ENCODE measurements around the gene ATP5PO. TPM values are rescaled to one million over a fixed set of nuclear protein-coding genes. Genes with fewer than 3 reads are reported as not detected.

The ATP5PO gene
- total and polyA plus RNA-seq, 8 donors, result 94.7 to 603 (median 358) TPM

GRCh38 chr21:33943293-33943692, 27.7 kb upstream of the ATP5PO start:
- H3K27ac ChIP-seq, result peak overlapping the region in 1 of 5 donors; percentile 77
- no peaks in the 10 kb centered on the region for H3K36me3 ChIP-seq
- intact Hi-C loops (cut with DNase I; ENCODE audit: low total_unique reads), result no loop called here
- no peak overlapping the region for H3K4me3 ChIP-seq
- no peaks in the 10 kb centered on the region for H3K27me3 ChIP-seq
- WGBS, 5 donors, result 83 to 92% (median 91%) methylated on average over 2 of the region's 2 CpGs
- peaks cover 14 to 24% (median 17%) of the 10 kb centered on the region in 4 donors for H3K4me1 ChIP-seq
- no peak for DNase-seq
- no peaks in the 10 kb centered on the region for H3K9me3 ChIP-seq
- TF ChIP-seq EP300 (IDR thresholded peaks at IDR 0.05) (no peak), POLR2AphosphoS5 (IDR thresholded peaks at IDR 0.05) (no peak), CTCF (IDR thresholded peaks at IDR 0.05) (no peak), POLR2A (IDR thresholded peaks at IDR 0.05) (no peak)

- H3K27ac ChIP-seq, result peak overlapping the region in 1 of 5 donors; percentile 77
Observed at GRCh38 chr21:33942426-33942825, 26.8 kb upstream of the ATP5PO start.

GRCh38 chr21:33940881-33941245, 25.3 kb upstream of the ATP5PO start:
- peaks cover 0 to 15% (median 6%) of the 10 kb centered on the region in 4 donors for H3K4me1 ChIP-seq
- DNase-seq, result peak in 1 of 2 donors; percentile 28
- intact Hi-C loops (cut with DNase I; ENCODE audit: low total_unique reads), result no loop called here
- no peaks in the 10 kb centered on the region for H3K9me3 ChIP-seq
- no peaks in the 10 kb centered on the region for H3K36me3 ChIP-seq
- H3K27me3 ChIP-seq, result no peaks in the 10 kb centered on the region
- no peak overlapping the region for H3K4me3 ChIP-seq
- TF ChIP-seq EP300 (IDR thresholded peaks at IDR 0.05) (no peak), POLR2AphosphoS5 (IDR thresholded peaks at IDR 0.05) (no peak), CTCF (IDR thresholded peaks at IDR 0.05) (no peak), POLR2A (IDR thresholded peaks at IDR 0.05) (no peak)
- H3K27ac ChIP-seq, result peak overlapping the region in 4 of 5 donors; percentile 32 to 77 (median 50)
- 62 to 86% (median 82%) methylated on average over 5 of the region's 5 CpGs for WGBS, 5 donors

More at GRCh38 chr21:33942426-33942825, 26.8 kb upstream of the ATP5PO start:
- Histone ChIP-seq H3K9me3 (no peaks in the 10 kb centered on the region), H3K36me3 (no peaks in the 10 kb centered on the region), H3K27me3 (no peaks in the 10 kb centered on the region), H3K4me1 (peaks cover 6 to 16% (median 9%) of the 10 kb centered on the region in 4 donors), H3K4me3 (no peak overlapping the region)
- intact Hi-C loops (cut with DNase I; ENCODE audit: low total_unique reads), result no loop called here
- TF ChIP-seq EP300 (IDR thresholded peaks at IDR 0.05) (no peak), POLR2AphosphoS5 (IDR thresholded peaks at IDR 0.05) (no peak), POLR2A (IDR thresholded peaks at IDR 0.05) (no peak), CTCF (IDR thresholded peaks at IDR 0.05) (no peak)
- DNase-seq, result no peak

- H3K9me3 ChIP-seq, result no peaks in the 10 kb centered on the region
- H3K27me3 ChIP-seq, result no peaks in the 10 kb centered on the region
- peaks cover 0 to 17% (median 6%) of the 10 kb centered on the region in 4 donors for H3K4me1 ChIP-seq
- H3K27ac ChIP-seq, result peak overlapping the region in 4 of 5 donors; percentile 32 to 77 (median 50)
- TF ChIP-seq POLR2A (IDR thresholded peaks at IDR 0.05) (no peak), POLR2AphosphoS5 (IDR thresholded peaks at IDR 0.05) (peak in 1 of 3 donors; percentile 48)
- intact Hi-C loops (cut with DNase I; ENCODE audit: low total_unique reads), result no loop called here
- 71 to 91% (median 89%) methylated on average over 15 of the region's 15 CpGs for WGBS, 5 donors
- no peak overlapping the region for H3K4me3 ChIP-seq
- no peaks in the 10 kb centered on the region for H3K36me3 ChIP-seq
- peak in 1 of 2 donors; percentile 54 for DNase-seq
Observed at GRCh38 chr21:33940164-33940880, 24.7 kb upstream of the ATP5PO start.

GRCh38 chr21:33939226-33939625, 23.6 kb upstream of the ATP5PO start:
- Histone ChIP-seq H3K27me3 (no peaks in the 10 kb centered on the region), H3K4me3 (no peak overlapping the region), H3K36me3 (no peaks in the 10 kb centered on the region), H3K9me3 (no peaks in the 10 kb centered on the region), H3K27ac (peak overlapping the region in 3 of 5 donors; percentile 44 to 77 (median 57)), H3K4me1 (peaks cover 0 to 17% (median 6%) of the 10 kb centered on the region in 4 donors)
- 39 to 77% (median 67%) methylated on average over 3 of the region's 3 CpGs for WGBS, 5 donors
- intact Hi-C loops (cut with DNase I; ENCODE audit: low total_unique reads), result no loop called here
- no peak for DNase-seq
- TF ChIP-seq EP300 (IDR thresholded peaks at IDR 0.05), result no peak
- no peak for TF ChIP-seq POLR2AphosphoS5 (IDR thresholded peaks at IDR 0.05)
- no peak for TF ChIP-seq POLR2A (IDR thresholded peaks at IDR 0.05)
- no peak for TF ChIP-seq CTCF (IDR thresholded peaks at IDR 0.05)
